Stimulated activated CD8-positive, alpha-beta memory T cell treated with anti-CD3 and anti-CD28 coated beads, Interleukin-12 subunit alpha, Interleukin-12 subunit beta, amount 100 ng/mL, for 1 hour (primary cell): ENCODE results near the gene MUC5B.

Experiments used
- DNase-seq: peaks from one replicate; pipeline ENCODE4 v3.0.0-alpha.2; 2020; ENCODE audit warnings: low read depth

MUC5B gene

GRCh38 chr11:1192741-1193325 lies 30.0 kb upstream of the MUC5B start:
- no peak for DNase-seq

GRCh38 chr11:1193326-1194230 lies 29.3 kb upstream of the MUC5B start:
- DNase-seq, result no peak

GRCh38 chr11:1194231-1194976 lies 28.5 kb upstream of the MUC5B start:
- no peak for DNase-seq

- DNase-seq, result no peak
These were observed 27.7 kb upstream of the MUC5B start for GRCh38 chr11:1194977-1195681.

GRCh38 chr11:1195682-1196515 lies 27.0 kb upstream of the MUC5B start:
- DNase-seq, result no peak

GRCh38 chr11:1196516-1197391 lies 26.1 kb upstream of the MUC5B start:
- DNase-seq, result no peak

- DNase-seq, result no peak
These were observed 25.4 kb upstream of the MUC5B start for GRCh38 chr11:1197431-1197885.

GRCh38 chr11:1197886-1198560 lies 24.8 kb upstream of the MUC5B start:
- DNase-seq, result no peak

GRCh38 chr11:1198561-1199240 lies 24.2 kb upstream of the MUC5B start:
- DNase-seq, result no peak

- DNase-seq, result no peak
These were observed 23.6 kb upstream of the MUC5B start for GRCh38 chr11:1199241-1199750.

- no peak for DNase-seq
These were observed 22.9 kb upstream of the MUC5B start for GRCh38 chr11:1199751-1200610.

- DNase-seq, result no peak
These were observed 22.2 kb upstream of the MUC5B start for GRCh38 chr11:1200611-1201191.

GRCh38 chr11:1201395-1202153 lies 21.3 kb upstream of the MUC5B start:
- DNase-seq, result no peak

- DNase-seq, result no peak
These were observed 20.6 kb upstream of the MUC5B start for GRCh38 chr11:1202154-1202775.

GRCh38 chr11:1202776-1203504 lies 19.9 kb upstream of the MUC5B start:
- peak; percentile 36 for DNase-seq
